HCT116 (cell line): ENCODE data around the gene AXIN2. TPM values are rescaled to one million over a fixed set of nuclear protein-coding genes. Genes with fewer than 3 reads are reported as not detected.

Source experiments
- ATAC-seq: fragments of 200-7000 bp; cut with Tn5 transposase; 2 replicates; pipeline ENCODE4 v1.9.1; 2020; ENCODE audit warnings: mild to moderate bottlenecking, moderate library complexity
- BruUV-seq: library from RNA; stranded (reverse); fragments of 400-500 nt; replicated peaks from 2 replicates; lab custom pipeline; 2021; lab: Mats Ljungman, UMichigan
- CTCF ChIA-PET: fragments of 300-600 bp; sonication (Branson Sonifier 250); formaldehyde crosslinking; loops from one replicate; lab custom pipeline; 2021; ENCODE audit warnings: antibody characterized with exemption; lab: Charles Lee
- POLR2A ChIA-PET: fragments of 300-600, 350-600 bp; sonication (Branson Sonifier 250); formaldehyde crosslinking; loops from one replicate; lab custom pipeline; 2021; ENCODE audit warnings: antibody characterized with exemption; lab: Charles Lee
- RAD21 ChIA-PET, 2 experiments: fragments of 300-600 bp; sonication (Branson Sonifier 250); formaldehyde crosslinking; loops; one replicate each; lab custom pipeline; 2023; ENCODE audit warnings: low total read pairs in 2 of 2; ENCODE audit not compliant: uncharacterized antibody in 2 of 2, unreplicated experiment in 2 of 2, low non-redundant PET in 1 of 2; lab: Charles Lee
- DNase-seq: peaks from one replicate; pipeline ENCODE4 v3.0.0-alpha.2; 2010; ENCODE audit warnings: low read depth, low spot score
- H2AFZ ChIP-seq: fragments of 200-600 bp; shearing (Covaris generic), sonication (generic); 2 replicates; pipeline ENCODE4 v1.6.1; 2017; ENCODE audit warnings: low read depth, mixed run types, mixed read lengths, antibody characterized with exemption, low read length; ENCODE audit not compliant: poor library complexity, severe bottlenecking
- H3K27ac ChIP-seq: 2 replicates; pipeline ENCODE4 v1.5.1; 2012; ENCODE audit warnings: low read depth, low read length
- H3K27me3 ChIP-seq: fragments of 200-600 bp; sonication (generic); 2 replicates; pipeline ENCODE4 v1.6.1; 2016; ENCODE audit warnings: mixed run types, low read length, mixed read lengths; ENCODE audit not compliant: insufficient read depth
- H3K36me3 ChIP-seq, 2 experiments: fragments of 200-500 bp in 1 of 2; fragments of 200-600 bp in 1 of 2; sonication (Bioruptor generic) in 1 of 2; sonication (generic) in 1 of 2; 2 replicates each; pipeline versions ENCODE4 v1.5.1 to v1.6.1; 2014 to 2016; ENCODE audit warnings: low read length in 2 of 2, inconsistent platforms in 1 of 2, mixed read lengths in 1 of 2, mixed run types in 1 of 2; ENCODE audit not compliant: insufficient read depth in 2 of 2, control insufficient read depth in 1 of 2
- H3K4me1 ChIP-seq, 2 experiments: fragments of 200-600 bp in 1 of 2; sonication (generic) in 1 of 2; 2 replicates each; pipeline versions ENCODE4 v1.5.1 to v1.6.1; 2012 to 2017; ENCODE audit warnings: low read length in 2 of 2, inconsistent platforms in 1 of 2, mild to moderate bottlenecking in 1 of 2, mixed read lengths in 1 of 2, mixed run types in 1 of 2, moderate library complexity in 1 of 2; ENCODE audit not compliant: insufficient read depth in 2 of 2, control insufficient read depth in 1 of 2
- H3K4me2 ChIP-seq: fragments of 200-600 bp; sonication (generic); 2 replicates; pipeline ENCODE4 v1.6.1; 2017; ENCODE audit warnings: mixed run types, low read length, mixed read lengths
- H3K4me3 ChIP-seq, 2 experiments: fragments of 200-600 bp in 1 of 2; sonication (generic) in 1 of 2; replicated peaks in 1 of 2; 2 replicates each; pipeline ENCODE4 v1.5.1; 2011 to 2016; ENCODE audit warnings: low read length in 2 of 2, control low read depth in 1 of 2, low read depth in 1 of 2, mild to moderate bottlenecking in 1 of 2, mixed read lengths in 1 of 2, mixed run types in 1 of 2
- H3K79me2 ChIP-seq: fragments of 200-600 bp; sonication (generic); 2 replicates; pipeline ENCODE4 v1.6.1; 2017; ENCODE audit warnings: mild to moderate bottlenecking, mixed run types, low read length, moderate library complexity, mixed read lengths; ENCODE audit not compliant: insufficient read depth
- H3K9ac ChIP-seq: fragments of 200-600 bp; sonication (generic); 2 replicates; pipeline ENCODE4 v1.6.1; 2016; ENCODE audit warnings: low read length, mixed read lengths
- H3K9me2 ChIP-seq: fragments of 200-600 bp; sonication (generic), shearing (Covaris generic); 2 replicates; pipeline ENCODE4 v1.6.1; 2017; ENCODE audit warnings: mixed run types, mild to moderate bottlenecking, moderate library complexity; ENCODE audit not compliant: insufficient read depth
- H3K9me3 ChIP-seq, 2 experiments: fragments of 200-500 bp in 1 of 2; fragments of 200-600 bp in 1 of 2; sonication (Bioruptor generic) in 1 of 2; sonication (generic) in 1 of 2; 2 replicates each; pipeline ENCODE4 v1.6.1; 2014 to 2017; ENCODE audit warnings: low read length in 2 of 2, mixed read lengths in 2 of 2, inconsistent platforms in 1 of 2, low read depth in 1 of 2, mild to moderate bottlenecking in 1 of 2, mixed run types in 1 of 2, moderate library complexity in 1 of 2; ENCODE audit not compliant: control insufficient read depth in 1 of 2, insufficient read depth in 1 of 2
- H4K20me1 ChIP-seq: fragments of 200-600 bp; sonication (generic), shearing (Covaris generic); 2 replicates; pipeline ENCODE4 v1.6.1; 2017; ENCODE audit warnings: mixed run types, mild to moderate bottlenecking, moderate library complexity; ENCODE audit not compliant: insufficient read depth
- CEBPB ChIP-seq: IDR thresholded peaks from 2 replicates; pipeline ENCODE4 v1.6.1; 2012; ENCODE audit warnings: low read depth
- EGR1 ChIP-seq: IDR thresholded peaks from 2 replicates; pipeline ENCODE4 v1.6.1; 2012; ENCODE audit warnings: low read depth
- EZH2 ChIP-seq: fragments of 200-600 bp; sonication (generic); IDR thresholded peaks from 2 replicates; pipeline ENCODE4 v1.6.1; 2017; ENCODE audit warnings: antibody characterized with exemption, mixed run types
- EZH2phosphoT487 ChIP-seq: fragments of 200-600 bp; IDR thresholded peaks from 2 replicates; pipeline ENCODE4 v1.6.1; 2018; ENCODE audit warnings: antibody characterized with exemption, borderline replicate concordance
- FOSL1 ChIP-seq: IDR thresholded peaks from 2 replicates; pipeline ENCODE4 v1.6.1; 2012; ENCODE audit warnings: low read depth
- JUND ChIP-seq: IDR thresholded peaks from 2 replicates; pipeline ENCODE4 v1.6.1; 2012
- POLR2A ChIP-seq: IDR thresholded peaks from 2 replicates; pipeline ENCODE4 v1.7.0; 2011; ENCODE audit warnings: borderline replicate concordance; ENCODE audit not compliant: insufficient read depth, insufficient read length; ENCODE audit errors: extremely low read depth
- RAD21 ChIP-seq: IDR thresholded peaks from 2 replicates; pipeline ENCODE4 v1.6.1; 2012; ENCODE audit warnings: low read depth, mild to moderate bottlenecking
- SIN3A ChIP-seq: IDR thresholded peaks from 2 replicates; pipeline ENCODE4 v1.6.1; 2012; ENCODE audit warnings: low read depth
- SRF ChIP-seq: IDR thresholded peaks from 2 replicates; pipeline ENCODE4 v1.6.1; 2012; ENCODE audit warnings: low read depth
- TCF7L2 ChIP-seq: IDR thresholded peaks from 2 replicates; pipeline ENCODE4 v1.7.0; 2011; ENCODE audit warnings: borderline replicate concordance, inconsistent platforms; ENCODE audit not compliant: insufficient read depth, insufficient read length; ENCODE audit errors: extremely low read depth
- ZFX ChIP-seq: fragments of 450-650 bp; IDR thresholded peaks from 2 replicates; pipeline ENCODE4 v1.6.1; 2017
- intact Hi-C: fragments of 100-400 bp; cut with micrococcal nuclease; formaldehyde crosslinking; loops from 2 replicates; pipeline ENCODE4 v1.10.0; 2022
- total RNA-seq: library from RNA; stranded (reverse); gene quantifications from one replicate; pipeline ENCODE4 v1.2.1, GENCODE V29; 2021; ENCODE audit not compliant: unreplicated experiment
- TF ChIP-seq, protein P1 (sequence below): IDR thresholded peaks from 2 replicates; pipeline ENCODE4 v1.6.1; 2012

AXIN2 gene
- total RNA-seq, 1 experiment from 2014 or later = 7.1 TPM

DNA sequence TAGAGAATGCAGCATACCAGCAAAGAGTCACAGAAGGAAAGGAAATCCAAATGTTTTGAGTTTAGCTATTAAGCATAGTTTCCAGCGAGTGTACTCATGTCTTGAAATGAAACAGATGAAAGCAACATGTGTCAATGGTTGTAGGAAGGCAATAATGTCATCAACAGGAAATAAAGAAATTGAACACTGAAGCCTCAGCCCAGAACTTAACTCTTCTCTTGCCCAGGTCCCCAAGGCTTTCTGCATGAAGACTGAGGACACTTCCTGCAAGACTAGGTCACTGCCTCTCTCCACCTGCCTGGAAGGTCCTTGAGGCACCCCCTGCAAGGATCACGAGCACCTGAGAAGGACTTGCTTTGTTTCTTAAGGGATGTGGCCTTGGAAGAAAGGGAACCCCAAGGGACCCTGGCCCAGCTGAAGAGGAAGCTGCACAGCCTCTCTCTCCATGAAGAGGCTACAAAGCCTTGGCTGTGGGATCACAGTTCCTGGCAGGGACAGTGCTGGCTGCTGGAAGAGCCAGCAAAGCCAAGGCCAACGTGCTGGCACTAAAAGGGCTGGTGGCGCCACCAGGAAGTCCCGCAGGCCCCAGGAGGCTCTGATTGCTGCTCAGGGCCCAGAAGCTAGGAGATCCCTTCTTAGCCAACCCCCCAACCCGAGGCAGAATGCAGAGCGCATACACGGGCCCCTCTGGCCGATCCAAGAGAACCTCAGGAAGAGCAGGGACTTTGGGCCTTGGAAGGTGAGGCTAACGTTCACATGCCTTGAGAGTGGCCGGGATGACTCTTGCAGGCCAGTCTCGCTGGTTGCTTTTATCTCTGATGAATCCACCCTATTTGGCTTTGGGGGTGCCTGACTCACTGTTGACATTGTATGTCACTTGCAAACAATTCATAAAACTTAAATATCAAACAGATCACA, 23.4 kb upstream of the AXIN2 start:
- no peak for ATAC-seq
- DNase-seq = no peak
- H3K4me1 ChIP-seq = peaks cover 26 to 36% of the 10 kb centered on the region in 2 experiments
- intact Hi-C loops = loop anchor here (10.0 kb wide), 1 partner anchor 200 kb away; no protein-coding TSS in a partner anchor
- TF ChIP-seq ZFX (no peak), JUND (no peak), EGR1 (no peak), CEBPB (no peak), TCF7L2 (no peak), EZH2phosphoT487 (no peak), SIN3A (no peak), POLR2A (no peak), FOSL1 (no peak), EZH2 (no peak), RAD21 (no peak), SRF (no peak)
- TF ChIP-seq, protein P1, sequence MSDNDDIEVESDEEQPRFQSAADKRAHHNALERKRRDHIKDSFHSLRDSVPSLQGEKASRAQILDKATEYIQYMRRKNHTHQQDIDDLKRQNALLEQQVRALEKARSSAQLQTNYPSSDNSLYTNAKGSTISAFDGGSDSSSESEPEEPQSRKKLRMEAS = no peak
- H3K27ac ChIP-seq = no peak overlapping the region
- no TSS peak for BruUV-seq
- H3K4me3 ChIP-seq = no peak overlapping the region
- ChIA-PET RAD21 (no interaction called here), POLR2A (no interaction called here), CTCF (no interaction called here)
- H3K9me3 ChIP-seq = no peaks in the 10 kb centered on the region
- H3K79me2 ChIP-seq = no peaks in the 10 kb centered on the region
- H4K20me1 ChIP-seq = no peaks in the 10 kb centered on the region
- no peak overlapping the region for H3K9ac ChIP-seq
- H3K9me2 ChIP-seq = no peaks in the 10 kb centered on the region
- no peak overlapping the region for H2AFZ ChIP-seq
- no peaks in the 10 kb centered on the region for H3K36me3 ChIP-seq
- no peaks in the 10 kb centered on the region for H3K27me3 ChIP-seq
- H3K4me2 ChIP-seq = no peak overlapping the region
